Measurements from ENCODE around the gene OR1J1.

Gene OR1J1

GRCh38 chr9:122463828-122464632, 13.7 kb downstream of the OR1J1 start:
- H3K36me3 ChIP-seq: no peaks in the 10 kb centered on the region
- H3K27ac ChIP-seq: peak overlapping the region; percentile 32
- DNase-seq: peak; percentile 89
- peaks cover 8% of the 10 kb centered on the region for H3K27me3 ChIP-seq (ENCODE audit: insufficient read depth, low read depth, severe bottlenecking)
- TF ChIP-seq CTCF (IDR thresholded peaks at IDR 0.05; ENCODE audit: low read depth, low read length): peak; percentile 69
- no peak overlapping the region for H3K4me3 ChIP-seq (ENCODE audit: low read depth, low read length)
- H3K9me3 ChIP-seq (ENCODE audit: severe bottlenecking): no peaks in the 10 kb centered on the region

GRCh38 chr9:122457787-122458186, 19.9 kb downstream of the OR1J1 start:
- no peak for TF ChIP-seq CTCF (IDR thresholded peaks at IDR 0.05; ENCODE audit: low read depth, low read length)
- H3K9me3 ChIP-seq (ENCODE audit: severe bottlenecking): peaks cover 2% of the 10 kb centered on the region
- no peaks in the 10 kb centered on the region for H3K27me3 ChIP-seq (ENCODE audit: insufficient read depth, low read depth, severe bottlenecking)
- no peak for DNase-seq
- no peak overlapping the region for H3K4me3 ChIP-seq (ENCODE audit: low read depth, low read length)
- H3K27ac ChIP-seq: no peak overlapping the region
- no peaks in the 10 kb centered on the region for H3K36me3 ChIP-seq

- DNase-seq: peak; percentile 30
- Histone ChIP-seq H3K4me3 (ENCODE audit: low read depth, low read length) (no peak overlapping the region), H3K27ac (no peak overlapping the region), H3K36me3 (no peaks in the 10 kb centered on the region), H3K27me3 (ENCODE audit: insufficient read depth, low read depth, severe bottlenecking) (no peaks in the 10 kb centered on the region), H3K9me3 (ENCODE audit: severe bottlenecking) (peaks cover 2% of the 10 kb centered on the region)
- no peak for TF ChIP-seq CTCF (IDR thresholded peaks at IDR 0.05; ENCODE audit: low read depth, low read length)
Measured at GRCh38 chr9:122456123-122456522, 21.6 kb downstream of the OR1J1 start.

GRCh38 chr9:122453677-122454135, 24.0 kb downstream of the OR1J1 start:
- no peak overlapping the region for H3K27ac ChIP-seq

GRCh38 chr9:122446819-122447484, 30.8 kb downstream of the OR1J1 start:
- TF ChIP-seq CTCF (IDR thresholded peaks at IDR 0.05; ENCODE audit: low read depth, low read length): no peak
- Histone ChIP-seq H3K36me3 (no peaks in the 10 kb centered on the region), H3K27me3 (ENCODE audit: insufficient read depth, low read depth, severe bottlenecking) (peaks cover 9% of the 10 kb centered on the region), H3K4me3 (ENCODE audit: low read depth, low read length) (no peak overlapping the region), H3K9me3 (ENCODE audit: severe bottlenecking) (peaks cover 9% of the 10 kb centered on the region), H3K27ac (no peak overlapping the region)
- no peak for DNase-seq

More at GRCh38 chr9:122453677-122454135, 24.0 kb downstream of the OR1J1 start:
- peaks cover 2% of the 10 kb centered on the region for H3K9me3 ChIP-seq (ENCODE audit: severe bottlenecking)
- H3K36me3 ChIP-seq: no peaks in the 10 kb centered on the region
- no peak overlapping the region for H3K4me3 ChIP-seq (ENCODE audit: low read depth, low read length)
- no peak for DNase-seq
- no peaks in the 10 kb centered on the region for H3K27me3 ChIP-seq (ENCODE audit: insufficient read depth, low read depth, severe bottlenecking)
- no peak for TF ChIP-seq CTCF (IDR thresholded peaks at IDR 0.05; ENCODE audit: low read depth, low read length)
